Colonic mucosa (tissue), 4 donors: ENCODE results near the gene TANC1. TPM values are rescaled to one million over a fixed set of nuclear protein-coding genes. Genes with fewer than 3 reads are reported as not detected.

Experiments used
- DNase-seq: peaks from one replicate; pipeline ENCODE4 v3.0.0-alpha.2; 2020
- H3K27ac ChIP-seq: fragments of 200-600 bp; one replicate; pipeline ENCODE4 v1.8.0; 2021
- H3K27me3 ChIP-seq: fragments of 200-600 bp; one replicate; pipeline ENCODE4 v1.8.0; 2021
- H3K36me3 ChIP-seq: fragments of 200-600 bp; one replicate; pipeline ENCODE4 v1.8.0; 2021
- H3K4me1 ChIP-seq: fragments of 200-600 bp; one replicate; pipeline ENCODE4 v1.8.0; 2021; ENCODE audit warnings: mild to moderate bottlenecking
- H3K4me3 ChIP-seq: fragments of 200-600 bp; one replicate; pipeline ENCODE4 v1.8.0; 2021
- H3K9ac ChIP-seq, 2 donors: one replicate each; pipeline ENCODE4 v1.7.0; 2013; ENCODE audit warnings: control low read depth in 2 of 2, low read depth in 2 of 2, low read length in 2 of 2
- H3K9me3 ChIP-seq: fragments of 200-600 bp; one replicate; pipeline ENCODE4 v1.8.0; 2021
- intact Hi-C: fragments of 100-400 bp; cut with DNase I; formaldehyde crosslinking; loops from one replicate; pipeline ENCODE4 v1.14.1; 2022
- total RNA-seq, 2 donors: library from RNA; stranded (reverse); fragmentation: NEBNext Ultra II Directional in 1 of 2; extraction: Animal tissue kit (Norgen Biotek cat#: 25700) in 1 of 2; gene quantifications; one replicate each; pipeline ENCODE4 v1.2.1, GENCODE V29; 2021
- TF ChIP-seq, protein P1 (sequence below): fragments of 200-600 bp; IDR thresholded peaks from one replicate; pipeline ENCODE4 v1.8.0; 2022; ENCODE audit warnings: antibody characterized with exemption, mild to moderate bottlenecking
- donor health status: healthy.
- donor health status: DM: no; HTN: no; CAD: no.
- donor health status: DM: no; HTN: no; CAD: no.

TANC1 gene
- total RNA-seq, 2 donors from 2014 or later: 28.3 to 32.7 TPM

DNA sequence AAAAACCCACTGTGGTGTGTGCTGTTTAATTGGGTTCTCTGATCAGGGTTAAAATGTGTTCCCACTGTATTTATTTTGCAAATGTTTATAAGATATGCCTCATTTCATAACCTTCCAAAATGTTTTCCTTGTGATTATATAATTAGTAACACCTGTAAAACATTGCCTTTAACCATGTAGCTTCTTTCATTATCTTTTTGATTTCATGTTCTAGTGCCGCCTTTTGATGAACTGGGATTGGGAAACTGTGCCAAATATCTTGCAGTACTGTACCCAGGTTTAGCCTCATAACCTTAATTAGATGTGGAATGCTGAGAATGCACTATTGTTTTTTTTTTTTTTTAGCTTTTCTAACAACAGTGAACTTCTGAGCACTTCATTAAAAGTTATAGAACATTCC, 96.9 kb downstream of the TANC1 start:
- intact Hi-C loops: no loop called here
- Histone ChIP-seq H3K9me3 (no peaks in the 10 kb centered on the region), H3K27me3 (no peaks in the 10 kb centered on the region), H3K9ac (no peak overlapping the region), H3K27ac (peak overlapping the region; percentile 54), H3K4me3 (no peak overlapping the region), H3K36me3 (no peaks in the 10 kb centered on the region), H3K4me1 (peaks cover 13% of the 10 kb centered on the region)
- TF ChIP-seq, protein P1, sequence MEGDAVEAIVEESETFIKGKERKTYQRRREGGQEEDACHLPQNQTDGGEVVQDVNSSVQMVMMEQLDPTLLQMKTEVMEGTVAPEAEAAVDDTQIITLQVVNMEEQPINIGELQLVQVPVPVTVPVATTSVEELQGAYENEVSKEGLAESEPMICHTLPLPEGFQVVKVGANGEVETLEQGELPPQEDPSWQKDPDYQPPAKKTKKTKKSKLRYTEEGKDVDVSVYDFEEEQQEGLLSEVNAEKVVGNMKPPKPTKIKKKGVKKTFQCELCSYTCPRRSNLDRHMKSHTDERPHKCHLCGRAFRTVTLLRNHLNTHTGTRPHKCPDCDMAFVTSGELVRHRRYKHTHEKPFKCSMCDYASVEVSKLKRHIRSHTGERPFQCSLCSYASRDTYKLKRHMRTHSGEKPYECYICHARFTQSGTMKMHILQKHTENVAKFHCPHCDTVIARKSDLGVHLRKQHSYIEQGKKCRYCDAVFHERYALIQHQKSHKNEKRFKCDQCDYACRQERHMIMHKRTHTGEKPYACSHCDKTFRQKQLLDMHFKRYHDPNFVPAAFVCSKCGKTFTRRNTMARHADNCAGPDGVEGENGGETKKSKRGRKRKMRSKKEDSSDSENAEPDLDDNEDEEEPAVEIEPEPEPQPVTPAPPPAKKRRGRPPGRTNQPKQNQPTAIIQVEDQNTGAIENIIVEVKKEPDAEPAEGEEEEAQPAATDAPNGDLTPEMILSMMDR: no peak
- DNase-seq: no peak

DNA sequence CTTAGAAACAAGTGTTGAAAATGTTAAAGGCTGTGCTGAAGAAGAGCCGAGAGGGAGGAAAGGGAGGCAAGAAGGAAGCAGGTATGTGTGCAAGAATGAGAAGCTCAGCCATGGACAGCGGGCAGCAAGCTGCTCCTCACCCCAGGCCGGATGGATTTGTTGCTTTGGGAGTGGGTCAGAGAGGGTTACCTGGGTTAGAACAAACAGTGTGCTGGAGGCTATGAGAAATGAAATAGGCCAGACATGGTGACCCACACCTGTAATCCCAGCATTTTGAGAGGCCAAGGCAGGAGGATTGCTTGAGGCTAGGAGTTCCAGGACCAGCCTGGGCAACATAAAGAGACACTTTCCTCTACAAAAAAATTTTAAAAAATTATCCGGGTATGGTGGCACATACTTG, 97.5 kb downstream of the TANC1 start:
- Histone ChIP-seq H3K9me3 (no peaks in the 10 kb centered on the region), H3K27me3 (no peaks in the 10 kb centered on the region), H3K27ac (no peak overlapping the region), H3K4me1 (peaks cover 10% of the 10 kb centered on the region), H3K36me3 (no peaks in the 10 kb centered on the region), H3K4me3 (no peak overlapping the region), H3K9ac (no peak overlapping the region)
- intact Hi-C loops: no loop called here
- no peak for DNase-seq
- TF ChIP-seq, protein P1: no peak

DNA sequence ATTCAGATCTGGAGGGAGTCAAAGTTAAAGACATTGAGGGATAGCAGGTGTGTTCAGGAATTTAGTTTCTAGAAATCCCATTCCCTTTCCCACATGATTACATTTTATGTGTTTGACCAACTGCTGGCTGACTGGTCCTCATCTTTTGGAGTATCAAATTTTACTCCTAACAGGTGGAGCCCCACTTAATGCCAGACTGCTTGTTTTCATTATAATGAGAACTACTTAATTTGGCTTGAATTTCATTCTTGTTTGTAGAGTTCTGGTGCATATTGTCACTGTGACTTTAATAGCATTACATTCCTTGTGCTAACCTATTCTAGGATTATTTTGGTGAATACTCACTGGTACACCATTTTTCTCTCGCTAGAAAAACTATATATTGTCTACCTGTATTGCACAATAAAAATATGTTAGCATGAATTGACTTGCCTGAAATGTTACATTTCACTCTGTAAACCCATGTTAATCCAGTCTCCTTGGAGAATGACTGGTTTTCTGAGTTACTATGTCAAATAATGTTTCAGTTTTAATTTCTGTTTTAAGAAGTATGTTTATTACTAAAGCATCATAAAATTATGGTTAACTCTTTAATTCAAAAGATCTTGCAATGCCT, 98.2 kb downstream of the TANC1 start:
- intact Hi-C loops: no loop called here
- TF ChIP-seq, protein P1: no peak
- H3K27me3 ChIP-seq: no peaks in the 10 kb centered on the region
- H3K9ac ChIP-seq: no peak overlapping the region
- H3K4me1 ChIP-seq: peaks cover 10% of the 10 kb centered on the region
- no peak overlapping the region for H3K4me3 ChIP-seq
- H3K27ac ChIP-seq: no peak overlapping the region
- no peaks in the 10 kb centered on the region for H3K36me3 ChIP-seq
- no peaks in the 10 kb centered on the region for H3K9me3 ChIP-seq
- DNase-seq: peak; percentile 4

DNA sequence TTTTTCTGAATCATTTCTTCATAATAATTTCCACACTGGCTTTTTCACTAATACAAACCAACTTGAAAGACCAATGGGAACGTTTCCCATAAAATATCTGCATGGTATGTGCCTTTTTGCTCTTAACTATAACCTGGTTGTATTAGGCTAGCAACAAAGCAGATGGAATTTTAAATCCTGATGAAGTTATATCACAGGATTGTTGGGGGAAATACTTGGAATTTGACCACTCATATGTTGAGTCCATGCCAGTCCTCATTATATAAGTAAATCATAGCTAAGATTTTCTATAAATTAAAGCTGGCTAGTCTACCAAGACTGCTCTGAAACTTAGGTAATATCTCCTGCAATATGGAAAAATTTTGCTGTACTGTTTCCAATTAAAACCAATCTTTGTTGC, 99.5 kb downstream of the TANC1 start:
- TF ChIP-seq, protein P1: no peak
- Histone ChIP-seq H3K36me3 (no peaks in the 10 kb centered on the region), H3K27me3 (no peaks in the 10 kb centered on the region), H3K9me3 (no peaks in the 10 kb centered on the region), H3K4me1 (peaks cover 10% of the 10 kb centered on the region), H3K9ac (no peak overlapping the region), H3K27ac (no peak overlapping the region), H3K4me3 (no peak overlapping the region)
- no peak for DNase-seq
- intact Hi-C loops: no loop called here

DNA sequence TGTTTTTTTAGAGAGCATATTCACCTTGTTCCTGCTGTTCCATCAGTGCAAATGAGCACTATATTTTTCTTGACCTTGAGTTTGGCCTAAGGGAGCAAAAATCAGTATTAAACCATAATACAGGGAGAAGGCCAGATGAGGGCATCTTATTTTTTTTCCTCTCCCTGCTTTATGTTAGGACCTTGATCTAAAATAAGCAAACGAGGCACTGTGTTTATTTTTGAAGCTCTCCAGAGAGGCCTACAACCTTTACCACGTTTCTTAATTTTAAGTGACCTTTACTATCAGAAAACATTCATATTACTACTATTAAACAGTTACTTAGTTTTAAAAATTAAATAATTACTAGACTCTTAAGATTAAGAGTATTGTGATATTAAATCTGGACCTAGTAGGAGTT, 100.8 kb downstream of the TANC1 start:
- no peak overlapping the region for H3K27ac ChIP-seq
- no peak for DNase-seq
- no peak overlapping the region for H3K4me3 ChIP-seq
- H3K9me3 ChIP-seq: no peaks in the 10 kb centered on the region
- no peaks in the 10 kb centered on the region for H3K36me3 ChIP-seq
- TF ChIP-seq, protein P1: no peak
- H3K27me3 ChIP-seq: no peaks in the 10 kb centered on the region
- peaks cover 8% of the 10 kb centered on the region for H3K4me1 ChIP-seq
- intact Hi-C loops: no loop called here
- no peak overlapping the region for H3K9ac ChIP-seq
